SK-N-SH (cell line): ENCODE results near the gene WHRN. TPM values are rescaled to one million over a fixed set of nuclear protein-coding genes. Genes with fewer than 3 reads are reported as not detected.

Source experiments
- CTCF ChIA-PET: fragments of 300-600, 350-600 bp; formaldehyde crosslinking; extraction: SDS; loops from one replicate; lab custom pipeline; 2021; lab: Yijun Ruan, JAX
- POLR2A ChIA-PET: fragments of 350-600 bp; sonication (Branson Sonifier 250); formaldehyde crosslinking; extraction: SDS; loops from one replicate; lab custom pipeline; 2020; ENCODE audit warnings: antibody characterized with exemption, inconsistent platforms; lab: Yijun Ruan, JAX
- DNase-seq: peaks from one replicate; pipeline ENCODE4 v3.0.0; 2012
- H2AFZ ChIP-seq: fragments of 200-600 bp; sonication (generic); 2 replicates; pipeline ENCODE4 v1.8.1; 2016; ENCODE audit warnings: antibody characterized with exemption, mild to moderate bottlenecking, low read depth
- H3F3A ChIP-seq: fragments of 200-600 bp; sonication (generic); replicated peaks from 2 replicates; pipeline ENCODE3; 2016; ENCODE audit warnings: antibody characterized with exemption, mild to moderate bottlenecking; ENCODE audit not compliant: insufficient read depth
- H3K27ac ChIP-seq, 2 experiments: fragments of 200-500 bp in 1 of 2; fragments of 200-600 bp in 1 of 2; sonication (Bioruptor generic) in 1 of 2; sonication (generic), shearing (Covaris generic) in 1 of 2; 2 replicates each; pipeline versions ENCODE4 v1.5.1 to v1.6.1; 2014 to 2016; ENCODE audit warnings: low read depth in 2 of 2, inconsistent platforms in 1 of 2, low read length in 1 of 2, mild to moderate bottlenecking in 1 of 2, mixed read lengths in 1 of 2
- H3K27me3 ChIP-seq: fragments of 200-600 bp; sonication (generic), shearing (Covaris generic); 2 replicates; pipeline ENCODE4 v1.6.1; 2016; ENCODE audit warnings: mixed run types; ENCODE audit not compliant: insufficient read depth
- H3K36me3 ChIP-seq, 2 experiments: fragments of 200-500 bp in 1 of 2; fragments of 200-600 bp in 1 of 2; sonication (Bioruptor generic) in 1 of 2; sonication (generic) in 1 of 2; replicated peaks in 1 of 2; 2 replicates each; pipeline versions ENCODE3 to v1.5.1; 2014 to 2016; ENCODE audit warnings: low read length in 1 of 2, mild to moderate bottlenecking in 1 of 2; ENCODE audit not compliant: insufficient read depth in 2 of 2, control insufficient read depth in 1 of 2
- H3K4me1 ChIP-seq, 2 experiments: fragments of 200-500 bp in 1 of 2; fragments of 200-600 bp in 1 of 2; sonication (Bioruptor generic) in 1 of 2; sonication (generic), shearing (Covaris generic) in 1 of 2; 2 replicates each; pipeline versions ENCODE4 v1.5.1 to v1.6.1; 2014 to 2016; ENCODE audit warnings: low read depth in 1 of 2, low read length in 1 of 2, mixed run types in 1 of 2; ENCODE audit not compliant: insufficient read depth in 2 of 2, control insufficient read depth in 1 of 2
- H3K4me2 ChIP-seq: fragments of 200-600 bp; sonication (generic), shearing (Covaris generic); 2 replicates; pipeline ENCODE4 v1.6.1; 2017; ENCODE audit warnings: mixed run types
- H3K4me3 ChIP-seq, 2 experiments: fragments of 200-500 bp in 1 of 2; fragments of 200-600 bp in 1 of 2; sonication (Bioruptor generic) in 1 of 2; sonication (generic), shearing (Covaris generic) in 1 of 2; 2 replicates each; pipeline versions ENCODE4 v1.5.1 to v1.8.1; 2014 to 2016; ENCODE audit warnings: low read depth in 2 of 2, inconsistent platforms in 1 of 2, low read length in 1 of 2, mild to moderate bottlenecking in 1 of 2, mixed read lengths in 1 of 2, moderate library complexity in 1 of 2
- H3K79me2 ChIP-seq: fragments of 200-600 bp; sonication (generic); 2 replicates; pipeline ENCODE4 v1.8.1; 2017; ENCODE audit warnings: mild to moderate bottlenecking; ENCODE audit not compliant: insufficient read depth
- H3K9ac ChIP-seq: fragments of 200-600 bp; sonication (generic); 2 replicates; pipeline ENCODE4 v1.6.1; 2017; ENCODE audit warnings: mixed run types
- H3K9me2 ChIP-seq: fragments of 200-600 bp; sonication (generic); 2 replicates; pipeline ENCODE4 v1.6.1; 2017; ENCODE audit warnings: mixed run types
- H3K9me3 ChIP-seq: fragments of 200-600 bp; sonication (generic); 2 replicates; pipeline ENCODE4 v1.6.1; 2017; ENCODE audit warnings: mixed run types, mild to moderate bottlenecking, moderate library complexity
- H4K20me1 ChIP-seq: fragments of 200-600 bp; sonication (generic); 2 replicates; pipeline ENCODE4 v1.6.1; 2017; ENCODE audit warnings: mild to moderate bottlenecking, mixed run types; ENCODE audit not compliant: insufficient read depth
- CHD2 ChIP-seq: fragments of 150-350 bp; IDR thresholded peaks from 2 replicates; pipeline ENCODE4 v1.6.1; 2018; ENCODE audit warnings: low read length; ENCODE audit not compliant: partially characterized antibody
- ELF1 ChIP-seq: IDR thresholded peaks from 2 replicates; pipeline ENCODE4 v1.4.0; 2012
- FOXM1 ChIP-seq: IDR thresholded peaks from 2 replicates; pipeline ENCODE4 v1.4.0; 2012; ENCODE audit warnings: low read depth, mild to moderate bottlenecking
- GABPA ChIP-seq: IDR thresholded peaks from 2 replicates; pipeline ENCODE4 v1.4.0; 2012; ENCODE audit warnings: low read depth, mild to moderate bottlenecking
- JUND ChIP-seq: IDR thresholded peaks from 2 replicates; pipeline ENCODE4 v1.4.0; 2012
- MEF2A ChIP-seq: IDR thresholded peaks from 2 replicates; pipeline ENCODE4 v1.4.0; 2012; ENCODE audit warnings: low read depth, borderline replicate concordance
- NRF1 ChIP-seq: IDR thresholded peaks from 2 replicates; pipeline ENCODE4 v1.6.1; 2012; ENCODE audit warnings: low read depth, mild to moderate bottlenecking, low read length
- POLR2AphosphoS5 ChIP-seq: IDR thresholded peaks from 2 replicates; pipeline ENCODE4 v1.6.1; 2012; ENCODE audit warnings: low read depth, low read length
- RAD21 ChIP-seq: IDR thresholded peaks from 2 replicates; pipeline ENCODE4 v1.6.1; 2012; ENCODE audit warnings: mild to moderate bottlenecking, low read length
- RFX5 ChIP-seq: IDR thresholded peaks from 2 replicates; pipeline ENCODE4 v1.6.1; 2012; ENCODE audit warnings: mild to moderate bottlenecking, improper control_type of control experiment, low read length
- RXRA ChIP-seq: IDR thresholded peaks from 2 replicates; pipeline ENCODE4 v1.4.0; 2012; ENCODE audit warnings: low read depth, mild to moderate bottlenecking, borderline replicate concordance
- SIN3A ChIP-seq: IDR thresholded peaks from 2 replicates; pipeline ENCODE4 v1.6.1; 2012; ENCODE audit warnings: low read depth, mild to moderate bottlenecking, low read length, moderate library complexity, borderline replicate concordance
- SMC3 ChIP-seq: IDR thresholded peaks from 2 replicates; pipeline ENCODE4 v1.6.1; 2012; ENCODE audit warnings: low read depth, low read length, improper control_type of control experiment
- TAF1 ChIP-seq: IDR thresholded peaks from 2 replicates; pipeline ENCODE4 v1.6.1; 2012; ENCODE audit warnings: low read depth, mild to moderate bottlenecking, low read length, moderate library complexity, borderline replicate concordance
- TCF12 ChIP-seq: IDR thresholded peaks from 2 replicates; pipeline ENCODE4 v1.4.0; 2012
- YY1 ChIP-seq: IDR thresholded peaks from 2 replicates; pipeline ENCODE4 v1.4.0; 2012; ENCODE audit warnings: low read depth, mild to moderate bottlenecking
- WGBS: methylation state at CpG from one replicate; pipeline ENCODE4 v1.1.6; 2017; ENCODE audit warnings: low lambda C conversion rate; 5-methylcytosine and 5-hydroxymethylcytosine counted together
- polyA plus RNA-seq, 3 experiments: library from polyadenylated mRNA; depleted of rRNA; stranded (reverse); fragments of >200 nt; gene quantifications; 2 replicates each; pipeline ENCODE4 v1.2.3, GENCODE V29; 2012
- TF ChIP-seq, protein P1 (sequence below): fragments of 150-350 bp; IDR thresholded peaks from 2 replicates; pipeline ENCODE4 v1.6.1; 2017; ENCODE audit warnings: antibody characterized with exemption, low read length, low read depth, borderline replicate concordance
- TF ChIP-seq, protein P2 (sequence below): IDR thresholded peaks from 2 replicates; pipeline ENCODE4 v1.4.0; 2012; ENCODE audit warnings: low read depth
- TF ChIP-seq, protein P3 (sequence below): IDR thresholded peaks from 2 replicates; pipeline ENCODE4 v1.6.1; 2012; ENCODE audit warnings: mild to moderate bottlenecking, low read depth, low read length, moderate library complexity
- TF ChIP-seq, protein P4 (sequence below): IDR thresholded peaks from 2 replicates; pipeline ENCODE4; 2012

WHRN gene
- polyA plus RNA-seq, 1 of the 3 experiments (the other 2 are of a cell fraction) = 4.6 TPM

DNA sequence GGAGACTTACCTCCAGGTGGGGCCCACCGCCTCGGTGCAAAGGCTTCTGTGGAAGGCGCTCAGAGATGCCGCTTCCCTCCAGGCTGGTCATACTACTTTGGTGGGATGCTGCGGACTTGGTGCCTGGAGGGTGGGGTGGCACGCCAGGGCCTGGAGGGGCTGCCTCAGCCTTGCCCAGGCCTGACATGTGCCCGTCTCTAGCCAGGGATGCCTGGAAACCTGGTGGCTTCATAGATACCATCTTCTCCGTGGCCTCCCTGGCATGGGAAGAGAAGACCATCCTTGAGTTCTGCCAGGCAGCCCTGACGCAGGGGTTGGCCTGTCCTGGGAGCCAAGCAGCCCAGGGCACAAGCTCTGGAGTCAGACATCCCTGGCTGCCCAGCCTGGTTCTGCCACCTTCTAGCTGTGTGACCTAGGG is 147.4 kb downstream of the WHRN start:
- no peak overlapping the region for H3K9ac ChIP-seq
- H4K20me1 ChIP-seq = no peaks in the 10 kb centered on the region
- no peaks in the 10 kb centered on the region for H3K9me2 ChIP-seq
- no peaks in the 10 kb centered on the region for H3K79me2 ChIP-seq
- H3K4me1 ChIP-seq = no peaks in the 10 kb centered on the region
- no peak overlapping the region for H2AFZ ChIP-seq
- no peak for TF ChIP-seq RAD21
- TF ChIP-seq MEF2A = no peak
- TF ChIP-seq, protein P1, sequence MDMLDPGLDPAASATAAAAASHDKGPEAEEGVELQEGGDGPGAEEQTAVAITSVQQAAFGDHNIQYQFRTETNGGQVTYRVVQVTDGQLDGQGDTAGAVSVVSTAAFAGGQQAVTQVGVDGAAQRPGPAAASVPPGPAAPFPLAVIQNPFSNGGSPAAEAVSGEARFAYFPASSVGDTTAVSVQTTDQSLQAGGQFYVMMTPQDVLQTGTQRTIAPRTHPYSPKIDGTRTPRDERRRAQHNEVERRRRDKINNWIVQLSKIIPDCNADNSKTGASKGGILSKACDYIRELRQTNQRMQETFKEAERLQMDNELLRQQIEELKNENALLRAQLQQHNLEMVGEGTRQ = no peak
- no peak for TF ChIP-seq ELF1
- TF ChIP-seq, protein P2, sequence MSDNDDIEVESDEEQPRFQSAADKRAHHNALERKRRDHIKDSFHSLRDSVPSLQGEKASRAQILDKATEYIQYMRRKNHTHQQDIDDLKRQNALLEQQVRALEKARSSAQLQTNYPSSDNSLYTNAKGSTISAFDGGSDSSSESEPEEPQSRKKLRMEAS = no peak
- no peak for TF ChIP-seq JUND
- TF ChIP-seq GABPA = no peak
- TF ChIP-seq, protein P3, sequence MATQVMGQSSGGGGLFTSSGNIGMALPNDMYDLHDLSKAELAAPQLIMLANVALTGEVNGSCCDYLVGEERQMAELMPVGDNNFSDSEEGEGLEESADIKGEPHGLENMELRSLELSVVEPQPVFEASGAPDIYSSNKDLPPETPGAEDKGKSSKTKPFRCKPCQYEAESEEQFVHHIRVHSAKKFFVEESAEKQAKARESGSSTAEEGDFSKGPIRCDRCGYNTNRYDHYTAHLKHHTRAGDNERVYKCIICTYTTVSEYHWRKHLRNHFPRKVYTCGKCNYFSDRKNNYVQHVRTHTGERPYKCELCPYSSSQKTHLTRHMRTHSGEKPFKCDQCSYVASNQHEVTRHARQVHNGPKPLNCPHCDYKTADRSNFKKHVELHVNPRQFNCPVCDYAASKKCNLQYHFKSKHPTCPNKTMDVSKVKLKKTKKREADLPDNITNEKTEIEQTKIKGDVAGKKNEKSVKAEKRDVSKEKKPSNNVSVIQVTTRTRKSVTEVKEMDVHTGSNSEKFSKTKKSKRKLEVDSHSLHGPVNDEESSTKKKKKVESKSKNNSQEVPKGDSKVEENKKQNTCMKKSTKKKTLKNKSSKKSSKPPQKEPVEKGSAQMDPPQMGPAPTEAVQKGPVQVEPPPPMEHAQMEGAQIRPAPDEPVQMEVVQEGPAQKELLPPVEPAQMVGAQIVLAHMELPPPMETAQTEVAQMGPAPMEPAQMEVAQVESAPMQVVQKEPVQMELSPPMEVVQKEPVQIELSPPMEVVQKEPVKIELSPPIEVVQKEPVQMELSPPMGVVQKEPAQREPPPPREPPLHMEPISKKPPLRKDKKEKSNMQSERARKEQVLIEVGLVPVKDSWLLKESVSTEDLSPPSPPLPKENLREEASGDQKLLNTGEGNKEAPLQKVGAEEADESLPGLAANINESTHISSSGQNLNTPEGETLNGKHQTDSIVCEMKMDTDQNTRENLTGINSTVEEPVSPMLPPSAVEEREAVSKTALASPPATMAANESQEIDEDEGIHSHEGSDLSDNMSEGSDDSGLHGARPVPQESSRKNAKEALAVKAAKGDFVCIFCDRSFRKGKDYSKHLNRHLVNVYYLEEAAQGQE = no peak
- no peak for TF ChIP-seq NRF1
- no peak for TF ChIP-seq FOXM1
- TF ChIP-seq RXRA = no peak
- no peak for TF ChIP-seq TCF12
- DNase-seq = no peak
- H3K27me3 ChIP-seq = no peaks in the 10 kb centered on the region
- no peaks in the 10 kb centered on the region for H3F3A ChIP-seq
- no peak overlapping the region for H3K27ac ChIP-seq
- no peaks in the 10 kb centered on the region for H3K36me3 ChIP-seq
- H3K4me3 ChIP-seq = no peak overlapping the region
- ChIA-PET CTCF (no interaction called here), POLR2A (no interaction called here)
- WGBS = 100% methylated on average over 4 of the region's 9 CpGs
- no peaks in the 10 kb centered on the region for H3K9me3 ChIP-seq
- H3K4me2 ChIP-seq = no peak overlapping the region

DNA sequence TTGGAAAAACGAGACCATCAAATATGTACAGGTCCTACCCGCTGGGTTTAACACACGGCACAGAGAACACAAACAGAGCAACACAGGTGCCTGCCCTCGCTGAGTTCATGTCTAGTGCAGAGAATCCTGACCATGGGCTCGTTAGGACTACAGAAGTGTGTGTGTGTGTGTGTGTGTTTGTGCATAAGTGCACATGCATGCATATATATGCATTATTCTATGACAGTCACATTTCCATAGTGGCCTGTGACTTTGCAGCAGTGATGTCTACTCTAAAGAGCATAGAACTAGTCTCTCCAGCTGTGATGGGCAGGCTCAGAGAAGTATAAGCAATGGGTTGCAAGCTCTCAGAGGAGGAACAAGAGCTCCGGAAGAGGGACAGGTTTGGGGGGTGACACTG is 147.9 kb downstream of the WHRN start:
- H3K9me3 ChIP-seq = no peaks in the 10 kb centered on the region
- H3K9ac ChIP-seq = no peak overlapping the region
- H2AFZ ChIP-seq = no peak overlapping the region
- no peak overlapping the region for H3K27ac ChIP-seq
- no peaks in the 10 kb centered on the region for H4K20me1 ChIP-seq
- H3F3A ChIP-seq = no peaks in the 10 kb centered on the region
- no peaks in the 10 kb centered on the region for H3K4me1 ChIP-seq
- H3K9me2 ChIP-seq = no peaks in the 10 kb centered on the region
- no peak for DNase-seq
- H3K4me2 ChIP-seq = no peak overlapping the region
- no peak overlapping the region for H3K4me3 ChIP-seq
- no peaks in the 10 kb centered on the region for H3K79me2 ChIP-seq
- no peaks in the 10 kb centered on the region for H3K27me3 ChIP-seq
- POLR2A ChIA-PET = no interaction called here
- CTCF ChIA-PET = no interaction called here
- 83% methylated on average over 6 of the region's 6 CpGs for WGBS
- H3K36me3 ChIP-seq = no peaks in the 10 kb centered on the region
- TF ChIP-seq FOXM1 = no peak
- TF ChIP-seq, protein P3 = no peak
- TF ChIP-seq CHD2 = no peak
- no peak for TF ChIP-seq JUND
- no peak for TF ChIP-seq RFX5
- no peak for TF ChIP-seq POLR2AphosphoS5
- TF ChIP-seq, protein P2 = no peak
- no peak for TF ChIP-seq TAF1
- TF ChIP-seq, protein P4, sequence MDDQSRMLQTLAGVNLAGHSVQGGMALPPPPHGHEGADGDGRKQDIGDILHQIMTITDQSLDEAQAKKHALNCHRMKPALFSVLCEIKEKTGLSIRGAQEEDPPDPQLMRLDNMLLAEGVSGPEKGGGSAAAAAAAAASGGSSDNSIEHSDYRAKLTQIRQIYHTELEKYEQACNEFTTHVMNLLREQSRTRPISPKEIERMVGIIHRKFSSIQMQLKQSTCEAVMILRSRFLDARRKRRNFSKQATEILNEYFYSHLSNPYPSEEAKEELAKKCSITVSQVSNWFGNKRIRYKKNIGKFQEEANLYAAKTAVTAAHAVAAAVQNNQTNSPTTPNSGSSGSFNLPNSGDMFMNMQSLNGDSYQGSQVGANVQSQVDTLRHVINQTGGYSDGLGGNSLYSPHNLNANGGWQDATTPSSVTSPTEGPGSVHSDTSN = no peak
- no peak for TF ChIP-seq SIN3A
- TF ChIP-seq MEF2A = no peak
- no peak for TF ChIP-seq YY1
- no peak for TF ChIP-seq SMC3
- no peak for TF ChIP-seq NRF1
